K562 (cell line): ENCODE data around the gene TRIM65. TPM values are rescaled to one million over a fixed set of nuclear protein-coding genes. Genes with fewer than 3 reads are reported as not detected.

Experiments
- CHD1 ChIP-seq: fragments of 200-600 bp; sonication (generic); IDR thresholded peaks from one replicate; pipeline ENCODE4 v1.6.1; 2012; ENCODE audit warnings: mild to moderate bottlenecking, moderate library complexity, low read length, inconsistent platforms
- HOXB6 ChIP-seq: fragments of 250-450 bp; sonication (Bioruptor Pico); IDR thresholded peaks from 2 replicates; pipeline ENCODE4 v1.5.1; 2022; ENCODE audit warnings: mild to moderate bottlenecking, borderline replicate concordance
- NR2C1 ChIP-seq, 2 experiments: fragments of 450-650 bp; IDR thresholded peaks; 2 replicates each; pipeline ENCODE4 v1.6.1; 2017; ENCODE audit warnings: mild to moderate bottlenecking in 2 of 2, antibody characterized with exemption in 1 of 2, inconsistent platforms in 1 of 2, missing compliant biosample characterization in 1 of 2, missing genetic modification characterization in 1 of 2
- PHB2 ChIP-seq: fragments of 450-650 bp; IDR thresholded peaks from 2 replicates; pipeline ENCODE4 v1.6.1; 2017; ENCODE audit warnings: low read depth
- POLR2H ChIP-seq: IDR thresholded peaks from 2 replicates; pipeline ENCODE4 v1.6.1; 2016; ENCODE audit warnings: missing genetic modification characterization, low read depth, mild to moderate bottlenecking, control low read depth, missing compliant biosample characterization, moderate library complexity
- PURB ChIP-seq: sonication (generic); formaldehyde crosslinking; IDR thresholded peaks from 2 replicates; pipeline ENCODE4 v1.9.0; 2021; ENCODE audit warnings: low read depth, mild to moderate bottlenecking, missing genetic modification reagents
- SIN3B ChIP-seq: fragments of 450-650 bp; IDR thresholded peaks from 2 replicates; pipeline ENCODE4 v1.6.1; 2017; ENCODE audit warnings: low read depth, mild to moderate bottlenecking, moderate library complexity
- SMARCB1 ChIP-seq: IDR thresholded peaks from 2 replicates; pipeline ENCODE4 v1.6.1; 2011; ENCODE audit warnings: improper control_type of control experiment, low read depth; ENCODE audit not compliant: insufficient read length
- STAG1 ChIP-seq: sonication (generic); formaldehyde crosslinking; IDR thresholded peaks from 2 replicates; pipeline ENCODE4 v1.5.0; 2020; ENCODE audit warnings: missing genetic modification reagents, borderline replicate concordance
- TAF9B ChIP-seq: fragments of 450-650 bp; IDR thresholded peaks from 2 replicates; pipeline ENCODE4 v1.6.1; 2018; ENCODE audit warnings: mild to moderate bottlenecking; ENCODE audit not compliant: partially characterized antibody
- XRCC5 ChIP-seq: fragments of 200-400 bp; formaldehyde crosslinking; IDR thresholded peaks from 2 replicates; pipeline ENCODE4 v1.6.1; 2017; ENCODE audit warnings: low read depth, mild to moderate bottlenecking, low read length
- ZBTB7A ChIP-seq: IDR thresholded peaks from 2 replicates; pipeline ENCODE4 v1.6.1; 2011; ENCODE audit warnings: low read depth, mild to moderate bottlenecking, low read length, moderate library complexity, borderline replicate concordance; ENCODE audit not compliant: control insufficient read depth
- ZNF12 ChIP-seq: sonication (generic); formaldehyde crosslinking; IDR thresholded peaks from 2 replicates; pipeline ENCODE4 v1.4.0; 2020; ENCODE audit warnings: mild to moderate bottlenecking, missing genetic modification reagents
- ZNF23 ChIP-seq: fragments of 250-450 bp; sonication (Bioruptor Pico); IDR thresholded peaks from 2 replicates; pipeline ENCODE4 v1.4.0; 2020; ENCODE audit warnings: mild to moderate bottlenecking
- polyA plus RNA-seq, 8 experiments: library from polyadenylated mRNA; depleted of rRNA in 4 of 8; stranded (reverse) in 5 of 8; unstranded in 3 of 8; fragments of >200 nt; fragmentation: Nextera tagmentation in 2 of 8; fragmentation: Illumina TruSeq in 1 of 8; extraction: Ambion mirVana in 2 of 8; extraction: Trizol in 1 of 8; gene quantifications; 2 replicates each; pipeline versions ENCODE4 v1.2.1 to v1.2.3, GENCODE V29; 2011 to 2014; ENCODE audit warnings: inconsistent platforms in 1 of 8, missing spikeins in 1 of 8
- total RNA-seq, 7 experiments: library from RNA; depleted of rRNA in 6 of 7; stranded (reverse); fragments of >200 nt in 6 of 7; fragmentation: Illumina TruSeq in 2 of 7; extraction: Trizol in 2 of 7; gene quantifications; 2 replicates each; pipeline versions ENCODE4 v1.2.1 to v1.2.3, GENCODE V29; 2011 to 2021; ENCODE audit warnings: low replicate concordance in 1 of 7
- TF ChIP-seq, protein P1 (sequence below): fragments of 250-450 bp; sonication (Bioruptor Pico); IDR thresholded peaks from 2 replicates; pipeline ENCODE4 v1.4.0; 2020; ENCODE audit warnings: mild to moderate bottlenecking, moderate library complexity
- TF ChIP-seq, protein P2 (sequence below): fragments of 450-650 bp; conservative IDR thresholded peaks from 2 replicates; pipeline ENCODE4 v1.6.1; 2016; ENCODE audit warnings: missing genetic modification characterization, low read depth, mild to moderate bottlenecking, control low read depth, missing compliant biosample characterization
- TF ChIP-seq, protein P3 (sequence below): fragments of 250-450 bp; sonication (Bioruptor Pico); IDR thresholded peaks from 2 replicates; pipeline ENCODE4 v1.9.0; 2021; ENCODE audit warnings: mild to moderate bottlenecking, inconsistent platforms
- TF ChIP-seq, protein P4 (sequence below): fragments of 250-450 bp; sonication (Bioruptor Pico); IDR thresholded peaks from 2 replicates; pipeline ENCODE4 v1.4.0; 2020; ENCODE audit warnings: borderline replicate concordance

Gene TRIM65
- total and polyA plus RNA-seq, 9 of the 15 experiments (the other 6 are each of a cell fraction or from before 2014, with no cell fraction given), result 2.8 to 45.7 (median 22.9) TPM

DNA sequence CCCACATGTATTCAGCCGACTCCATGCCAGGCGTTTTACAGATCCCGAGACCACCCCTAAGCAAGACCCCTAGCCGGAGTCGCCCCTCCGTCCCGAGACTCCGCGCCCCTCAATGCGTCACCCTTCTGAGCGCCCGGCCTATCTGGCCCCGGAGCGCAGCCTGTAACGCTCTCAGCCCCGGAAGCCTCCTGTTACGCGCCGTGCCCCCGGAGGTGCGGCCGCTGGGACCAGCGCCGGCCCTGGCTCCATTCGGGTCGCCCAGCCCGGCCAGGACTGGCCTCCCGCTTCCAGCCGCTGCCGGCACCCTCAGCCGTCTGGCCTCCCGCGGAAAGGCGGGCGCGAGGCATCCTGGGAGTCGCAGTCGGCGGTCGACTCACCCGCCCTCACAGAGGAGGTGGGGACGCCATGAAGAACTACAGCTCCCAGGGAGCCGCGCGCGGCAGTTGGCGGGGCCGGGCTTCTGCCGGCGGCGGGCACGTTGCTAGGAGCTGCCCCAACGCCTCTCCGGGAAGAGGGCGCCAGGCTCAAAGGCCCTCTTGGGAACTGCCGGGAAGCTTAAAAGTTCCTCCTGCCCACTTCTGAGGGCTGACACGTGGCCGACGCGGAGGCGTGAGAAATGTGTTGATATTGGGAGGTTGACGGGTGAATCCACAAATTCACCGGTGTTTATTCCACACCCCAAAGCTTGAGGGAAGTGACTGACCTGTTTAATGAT, 44.1 kb upstream of the TRIM65 start, which contains the start of gene FBF1 (continued):
- TF ChIP-seq, protein P1, sequence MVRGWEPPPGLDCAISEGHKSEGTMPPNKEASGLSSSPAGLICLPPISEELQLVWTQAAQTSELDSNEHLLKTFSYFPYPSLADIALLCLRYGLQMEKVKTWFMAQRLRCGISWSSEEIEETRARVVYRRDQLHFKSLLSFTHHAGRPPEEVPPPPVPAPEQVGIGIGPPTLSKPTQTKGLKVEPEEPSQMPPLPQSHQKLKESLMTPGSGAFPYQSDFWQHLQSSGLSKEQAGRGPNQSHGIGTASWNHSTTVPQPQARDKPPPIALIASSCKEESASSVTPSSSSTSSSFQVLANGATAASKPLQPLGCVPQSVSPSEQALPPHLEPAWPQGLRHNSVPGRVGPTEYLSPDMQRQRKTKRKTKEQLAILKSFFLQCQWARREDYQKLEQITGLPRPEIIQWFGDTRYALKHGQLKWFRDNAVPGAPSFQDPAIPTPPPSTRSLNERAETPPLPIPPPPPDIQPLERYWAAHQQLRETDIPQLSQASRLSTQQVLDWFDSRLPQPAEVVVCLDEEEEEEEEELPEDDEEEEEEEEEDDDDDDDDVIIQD (CRISPR knock-in tag), result no peak
- no peak for TF ChIP-seq PURB (CRISPR knock-in tag)
- peak; percentile 87 for TF ChIP-seq ZBTB7A
- TF ChIP-seq ZNF23 (CRISPR knock-in tag), result no peak
- TF ChIP-seq, protein P2, sequence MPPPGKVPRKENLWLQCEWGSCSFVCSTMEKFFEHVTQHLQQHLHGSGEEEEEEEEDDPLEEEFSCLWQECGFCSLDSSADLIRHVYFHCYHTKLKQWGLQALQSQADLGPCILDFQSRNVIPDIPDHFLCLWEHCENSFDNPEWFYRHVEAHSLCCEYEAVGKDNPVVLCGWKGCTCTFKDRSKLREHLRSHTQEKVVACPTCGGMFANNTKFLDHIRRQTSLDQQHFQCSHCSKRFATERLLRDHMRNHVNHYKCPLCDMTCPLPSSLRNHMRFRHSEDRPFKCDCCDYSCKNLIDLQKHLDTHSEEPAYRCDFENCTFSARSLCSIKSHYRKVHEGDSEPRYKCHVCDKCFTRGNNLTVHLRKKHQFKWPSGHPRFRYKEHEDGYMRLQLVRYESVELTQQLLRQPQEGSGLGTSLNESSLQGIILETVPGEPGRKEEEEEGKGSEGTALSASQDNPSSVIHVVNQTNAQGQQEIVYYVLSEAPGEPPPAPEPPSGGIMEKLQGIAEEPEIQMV (tag), result no peak
- no peak for TF ChIP-seq SMARCB1
- no peak for TF ChIP-seq PHB2
- TF ChIP-seq CHD1, result no peak
- TF ChIP-seq, protein P3, sequence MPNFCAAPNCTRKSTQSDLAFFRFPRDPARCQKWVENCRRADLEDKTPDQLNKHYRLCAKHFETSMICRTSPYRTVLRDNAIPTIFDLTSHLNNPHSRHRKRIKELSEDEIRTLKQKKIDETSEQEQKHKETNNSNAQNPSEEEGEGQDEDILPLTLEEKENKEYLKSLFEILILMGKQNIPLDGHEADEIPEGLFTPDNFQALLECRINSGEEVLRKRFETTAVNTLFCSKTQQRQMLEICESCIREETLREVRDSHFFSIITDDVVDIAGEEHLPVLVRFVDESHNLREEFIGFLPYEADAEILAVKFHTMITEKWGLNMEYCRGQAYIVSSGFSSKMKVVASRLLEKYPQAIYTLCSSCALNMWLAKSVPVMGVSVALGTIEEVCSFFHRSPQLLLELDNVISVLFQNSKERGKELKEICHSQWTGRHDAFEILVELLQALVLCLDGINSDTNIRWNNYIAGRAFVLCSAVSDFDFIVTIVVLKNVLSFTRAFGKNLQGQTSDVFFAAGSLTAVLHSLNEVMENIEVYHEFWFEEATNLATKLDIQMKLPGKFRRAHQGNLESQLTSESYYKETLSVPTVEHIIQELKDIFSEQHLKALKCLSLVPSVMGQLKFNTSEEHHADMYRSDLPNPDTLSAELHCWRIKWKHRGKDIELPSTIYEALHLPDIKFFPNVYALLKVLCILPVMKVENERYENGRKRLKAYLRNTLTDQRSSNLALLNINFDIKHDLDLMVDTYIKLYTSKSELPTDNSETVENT (CRISPR knock-in tag), result peak; percentile 90
- TF ChIP-seq XRCC5, result no peak
- TF ChIP-seq SIN3B, result no peak
- TF ChIP-seq TAF9B, result no peak
- TF ChIP-seq HOXB6 (CRISPR knock-in tag), result no peak
- TF ChIP-seq, protein P4, sequence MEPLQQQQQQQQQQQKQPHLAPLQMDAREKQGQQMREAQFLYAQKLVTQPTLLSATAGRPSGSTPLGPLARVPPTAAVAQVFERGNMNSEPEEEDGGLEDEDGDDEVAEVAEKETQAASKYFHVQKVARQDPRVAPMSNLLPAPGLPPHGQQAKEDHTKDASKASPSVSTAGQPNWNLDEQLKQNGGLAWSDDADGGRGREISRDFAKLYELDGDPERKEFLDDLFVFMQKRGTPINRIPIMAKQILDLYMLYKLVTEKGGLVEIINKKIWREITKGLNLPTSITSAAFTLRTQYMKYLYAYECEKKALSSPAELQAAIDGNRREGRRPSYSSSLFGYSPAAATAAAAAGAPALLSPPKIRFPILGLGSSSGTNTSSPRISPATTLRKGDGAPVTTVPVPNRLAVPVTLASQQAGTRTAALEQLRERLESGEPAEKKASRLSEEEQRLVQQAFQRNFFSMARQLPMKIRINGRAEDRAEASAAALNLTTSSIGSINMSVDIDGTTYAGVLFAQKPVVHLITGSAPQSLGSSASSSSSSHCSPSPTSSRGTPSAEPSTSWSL (CRISPR knock-in tag), result 0 out of 2 replicates have a peak, but pooled peaks have one; percentile 81
- TF ChIP-seq ZNF12 (CRISPR knock-in tag), result peak; percentile 84; the same call in 1 of the 2 replicates
- TF ChIP-seq STAG1, result no peak
- TF ChIP-seq POLR2H (tag), result peak; percentile 80
- no peak for TF ChIP-seq NR2C1 (IDR thresholded peaks at IDR 0.05)
- no peak; the same call in none of the 2 replicates for TF ChIP-seq NR2C1 (tag; IDR thresholded peaks at IDR 0.05)
